ENCODE data around the gene ZNF451. TPM values are rescaled to one million over a fixed set of nuclear protein-coding genes. Genes with fewer than 3 reads are reported as not detected.

Gene ZNF451
- total RNA-seq, 1 experiment from 2014 or later, result 42.9 TPM

DNA sequence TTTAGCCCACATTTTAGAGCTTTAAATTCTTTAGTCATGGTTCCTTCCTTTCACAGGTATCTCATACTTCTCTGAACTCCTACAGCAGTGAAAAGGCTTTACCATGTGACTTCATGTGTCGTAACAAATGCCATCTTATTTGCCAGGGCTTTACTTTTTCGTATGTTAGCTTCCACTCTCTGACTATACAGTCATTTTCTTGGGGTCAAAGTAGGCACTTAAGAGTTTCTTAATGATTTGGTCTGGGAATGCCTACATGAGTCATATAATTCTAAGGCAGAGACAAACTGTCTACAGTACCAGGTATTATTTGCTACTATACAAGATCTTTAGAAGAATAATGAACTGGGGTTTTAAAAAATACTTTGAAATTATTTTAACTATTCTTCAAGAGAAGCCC lies 117.2 kb downstream of the ZNF451 start:
- peak; percentile 60 for DNase-seq (ENCODE audit: low read depth)

DNA sequence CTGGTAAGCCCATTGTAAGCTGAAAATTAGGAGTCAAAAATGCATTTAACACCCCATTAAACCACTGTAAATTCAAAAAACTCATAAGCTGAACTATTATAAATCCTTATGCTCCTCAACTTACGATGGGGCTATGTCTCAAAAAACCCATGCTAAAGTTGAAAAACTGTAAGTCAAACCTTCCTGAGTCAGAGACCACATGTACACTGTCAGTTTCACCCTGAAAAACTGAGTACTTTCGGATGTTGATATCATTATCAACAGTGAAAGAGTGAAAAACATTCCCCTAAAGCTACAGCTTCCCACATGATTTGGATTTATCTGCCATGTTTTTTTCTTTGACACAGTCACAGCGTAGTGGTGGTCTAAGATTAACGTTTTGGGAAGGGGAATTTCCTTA lies 117.9 kb downstream of the ZNF451 start:
- DNase-seq (ENCODE audit: low read depth), result peak; percentile 19

DNA sequence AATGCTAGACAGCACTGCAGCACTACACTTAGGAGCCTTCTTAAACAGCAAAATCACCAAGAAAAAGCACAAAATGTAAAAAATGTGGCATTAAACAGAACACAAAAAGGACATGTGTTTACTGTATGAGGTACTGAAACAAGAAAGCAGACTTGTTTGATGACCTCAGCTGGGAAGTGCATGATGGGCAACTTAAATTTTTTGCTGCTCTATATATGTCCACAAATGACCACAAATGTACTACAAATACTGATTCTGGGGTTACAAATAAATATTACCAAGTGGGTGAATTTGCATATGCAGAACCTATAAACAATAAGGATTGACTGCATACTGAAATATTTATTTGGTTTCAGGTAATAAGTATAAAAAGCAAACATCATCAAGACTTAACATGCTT lies 119.0 kb downstream of the ZNF451 start:
- no peak for DNase-seq (ENCODE audit: low read depth)

DNA sequence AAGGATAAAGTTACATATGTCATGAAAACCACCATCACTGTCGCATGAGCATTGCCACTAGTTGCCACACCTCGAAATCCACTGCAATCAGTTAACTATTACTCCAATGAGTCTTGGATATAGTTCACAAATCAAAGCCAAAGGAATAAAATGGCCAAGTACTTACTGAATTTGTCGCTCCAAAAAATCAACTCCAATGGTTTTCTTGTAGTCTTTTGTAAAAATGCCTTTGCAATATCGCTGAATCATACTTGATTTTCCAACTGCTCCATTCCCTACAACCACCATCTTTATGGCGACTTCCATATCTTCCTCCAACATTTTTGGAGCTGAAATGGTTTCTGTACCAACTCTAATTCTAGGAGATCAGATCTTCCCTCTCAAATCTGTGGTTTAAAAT lies 120.1 kb downstream of the ZNF451 start:
- DNase-seq (ENCODE audit: low read depth), result no peak

DNA sequence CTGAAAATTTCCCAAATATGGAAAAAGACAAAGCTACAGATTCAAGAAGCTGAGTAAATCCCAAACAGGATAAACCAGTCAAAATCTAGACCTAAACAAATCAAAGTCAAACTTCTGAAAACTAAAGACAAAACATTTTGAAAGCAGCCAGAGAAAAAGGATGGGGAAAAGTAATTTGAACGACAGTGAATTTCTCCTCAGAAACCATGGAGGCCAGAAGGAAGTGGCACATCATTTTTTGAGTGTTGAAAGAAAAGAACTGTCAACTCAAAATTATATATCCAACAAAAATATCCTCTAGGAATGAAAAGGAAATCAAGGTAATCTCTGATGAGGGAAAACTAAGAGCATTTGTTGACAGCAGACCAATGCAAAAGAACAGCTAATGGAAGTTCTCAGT lies 125.3 kb downstream of the ZNF451 start:
- DNase-seq (ENCODE audit: low read depth), result no peak

DNA sequence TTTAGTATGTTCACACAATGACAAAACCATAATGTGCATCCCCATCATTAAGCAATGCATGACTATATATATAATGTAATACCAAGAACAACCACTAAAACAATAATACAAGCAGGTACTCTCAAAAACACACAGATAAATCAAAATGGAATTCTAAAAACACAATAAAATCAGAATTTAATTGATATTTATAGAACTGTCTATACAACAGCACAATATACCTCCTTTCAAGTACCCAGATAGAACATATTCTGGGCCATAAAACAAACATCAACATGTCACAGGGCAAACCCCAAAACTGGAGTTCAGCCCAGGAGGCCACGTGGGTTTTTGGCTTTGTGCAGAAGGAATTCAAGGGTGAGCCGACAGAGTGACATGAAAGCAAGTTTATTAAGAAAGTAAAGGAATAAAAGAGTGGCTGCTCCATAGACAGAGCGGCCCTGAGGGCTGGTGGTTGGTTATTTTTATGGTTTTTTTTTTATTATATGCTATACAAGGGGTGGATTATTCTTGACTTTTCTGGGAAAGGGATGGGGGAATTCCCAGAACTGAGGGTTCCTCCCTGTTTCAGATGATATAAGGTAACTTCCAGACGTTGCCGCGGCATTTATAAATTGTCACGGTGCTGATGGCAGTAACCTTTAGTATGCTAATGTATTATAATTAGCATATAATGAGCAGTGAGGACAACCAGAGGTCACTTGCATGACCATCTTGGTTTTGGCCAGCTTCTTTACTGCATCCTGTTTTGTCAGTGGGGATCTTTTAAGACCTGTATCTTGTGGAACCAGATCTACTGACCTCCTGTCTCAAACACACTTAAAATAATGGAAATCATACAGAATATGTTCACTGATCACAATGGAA lies 126.5 kb downstream of the ZNF451 start:
- peak; percentile 43 for DNase-seq (ENCODE audit: low read depth)

DNA sequence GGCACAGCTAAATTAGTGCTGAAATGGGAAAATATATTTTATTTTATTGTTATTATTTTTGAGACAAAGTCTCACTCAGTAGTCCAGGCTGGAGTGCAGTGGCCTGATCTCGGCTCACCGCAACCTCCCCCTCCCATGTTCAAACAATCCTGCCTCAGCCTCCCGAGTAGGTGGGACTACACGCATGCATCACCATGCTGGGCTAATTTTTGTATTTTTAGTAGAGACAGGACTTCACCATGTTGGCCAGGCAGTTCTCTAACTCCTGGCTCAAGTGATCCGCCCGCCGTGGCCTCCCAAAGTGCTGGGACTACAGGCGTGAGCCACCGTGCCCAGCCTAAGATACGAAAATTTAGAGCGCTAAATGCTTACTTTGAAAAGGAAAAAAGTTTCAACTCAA lies 127.3 kb downstream of the ZNF451 start:
- no peak for DNase-seq (ENCODE audit: low read depth)

Other genes with a start within 250 kb of the ZNF451 start
- gene BEND6, start 135.1 kb upstream of the ZNF451 start, total RNA-seq (2014; rRNA removed), result 8.7 and 14.1 TPM in 2 replicates
- 15.2 and 16.1 TPM in 2 replicates for gene KIAA1586, start 43.5 kb upstream of the ZNF451 start, total RNA-seq (2014; rRNA removed)
- gene BAG2, start 82.1 kb downstream of the ZNF451 start, total RNA-seq (2014; rRNA removed), result 16.3 and 19.6 TPM in 2 replicates
- 37.0 and 39.8 TPM in 2 replicates for gene RAB23, start 132.1 kb downstream of the ZNF451 start, total RNA-seq (2014; rRNA removed)
- 43.6 and 43.7 TPM in 2 replicates for gene PRIM2, start 227.4 kb downstream of the ZNF451 start, total RNA-seq (2014; rRNA removed)